HEK293 (cell line): ENCODE data around the gene MTPN.

ENCODE experiments used
- CTCF ChIP-seq: fragments of 450-650 bp; formaldehyde crosslinking; IDR thresholded peaks from 2 replicates; pipeline ENCODE4 v1.5.1; 2016; ENCODE audit warnings: missing biosample characterization, missing genetic modification characterization
- ELK4 ChIP-seq: IDR thresholded peaks from 2 replicates; pipeline ENCODE4 v1.6.1; 2011; ENCODE audit warnings: mild to moderate bottlenecking, low read depth, low read length, borderline replicate concordance
- GLI2 ChIP-seq: fragments of 450-650 bp; formaldehyde crosslinking; IDR thresholded peaks from 2 replicates; pipeline ENCODE4; 2017; ENCODE audit warnings: missing biosample characterization, missing genetic modification characterization, low read depth, borderline replicate concordance
- INSM2 ChIP-seq: fragments of 450-650 bp; formaldehyde crosslinking; IDR thresholded peaks from 2 replicates; pipeline ENCODE4 v1.5.1; 2016; ENCODE audit warnings: missing biosample characterization, missing genetic modification characterization
- KLF8 ChIP-seq: fragments of 450-650 bp; formaldehyde crosslinking; IDR thresholded peaks from 2 replicates; pipeline ENCODE4 v1.5.1; 2016; ENCODE audit warnings: missing biosample characterization, missing genetic modification characterization
- KLF9 ChIP-seq: fragments of 450-650 bp; formaldehyde crosslinking; IDR thresholded peaks from 2 replicates; pipeline ENCODE4 v1.5.1; 2016; ENCODE audit warnings: missing biosample characterization, missing genetic modification characterization, low read depth
- SP2 ChIP-seq: fragments of 450-650 bp; formaldehyde crosslinking; IDR thresholded peaks from 2 replicates; pipeline ENCODE4 v1.5.1; 2016; ENCODE audit warnings: missing biosample characterization, missing genetic modification characterization
- YY2 ChIP-seq: fragments of 450-650 bp; formaldehyde crosslinking; IDR thresholded peaks from 2 replicates; pipeline ENCODE4 v1.5.1; 2016; ENCODE audit warnings: missing biosample characterization, missing genetic modification characterization
- ZBTB20 ChIP-seq: fragments of 450-650 bp; formaldehyde crosslinking; IDR thresholded peaks from 2 replicates; pipeline ENCODE4 v1.5.1; 2016; ENCODE audit warnings: missing biosample characterization, missing genetic modification characterization
- ZBTB26 ChIP-seq: fragments of 450-650 bp; formaldehyde crosslinking; optimal IDR thresholded peaks from 2 replicates; pipeline ENCODE3; 2016; ENCODE audit warnings: missing biosample characterization, mild to moderate bottlenecking, missing genetic modification characterization
- ZEB2 ChIP-seq: fragments of 450-650 bp; formaldehyde crosslinking; IDR thresholded peaks from 2 replicates; pipeline ENCODE4 v1.5.1; 2016; ENCODE audit warnings: missing biosample characterization, missing genetic modification characterization
- ZNF112 ChIP-seq: fragments of 450-650 bp; formaldehyde crosslinking; IDR thresholded peaks from 2 replicates; pipeline ENCODE4 v1.5.0; 2017; ENCODE audit warnings: missing biosample characterization, missing genetic modification characterization
- ZNF155 ChIP-seq: fragments of 450-650 bp; formaldehyde crosslinking; IDR thresholded peaks from 2 replicates; pipeline ENCODE4 v1.5.1; 2016; ENCODE audit warnings: missing biosample characterization, missing genetic modification characterization
- ZNF175 ChIP-seq: fragments of 450-650 bp; formaldehyde crosslinking; IDR thresholded peaks from 2 replicates; pipeline ENCODE4 v1.5.1; 2016; ENCODE audit warnings: missing biosample characterization, missing genetic modification characterization
- ZNF37A ChIP-seq: fragments of 450-650 bp; IDR thresholded peaks from 2 replicates; pipeline ENCODE4 v1.5.1; 2018; ENCODE audit warnings: missing biosample characterization, missing genetic modification characterization
- ZNF404 ChIP-seq: fragments of 450-650 bp; formaldehyde crosslinking; IDR thresholded peaks from 2 replicates; pipeline ENCODE4 v1.5.1; 2017; ENCODE audit warnings: missing biosample characterization, missing genetic modification characterization
- ZNF423 ChIP-seq: fragments of 450-650 bp; formaldehyde crosslinking; IDR thresholded peaks from 2 replicates; pipeline ENCODE4 v1.5.1; 2016; ENCODE audit warnings: missing biosample characterization, missing genetic modification characterization
- ZNF426 ChIP-seq: fragments of 450-650 bp; formaldehyde crosslinking; IDR thresholded peaks from 2 replicates; pipeline ENCODE4 v1.5.1; 2017; ENCODE audit warnings: missing biosample characterization, missing genetic modification characterization, mild to moderate bottlenecking, inconsistent platforms, moderate library complexity
- ZNF473 ChIP-seq: fragments of 450-650 bp; formaldehyde crosslinking; IDR thresholded peaks from 2 replicates; pipeline ENCODE4 v1.5.1; 2017; ENCODE audit warnings: missing biosample characterization, missing genetic modification characterization
- ZNF677 ChIP-seq: fragments of 450-650 bp; IDR thresholded peaks from 2 replicates; pipeline ENCODE4 v1.5.0; 2018; ENCODE audit warnings: missing biosample characterization, mild to moderate bottlenecking, missing genetic modification characterization, moderate library complexity
- ZNF747 ChIP-seq: fragments of 450-650 bp; formaldehyde crosslinking; IDR thresholded peaks from 2 replicates; pipeline ENCODE4 v1.5.1; 2016; ENCODE audit warnings: missing biosample characterization, missing genetic modification characterization
- ZNF830 ChIP-seq: fragments of 450-650 bp; IDR thresholded peaks from 2 replicates; pipeline ENCODE4 v1.5.0; 2018; ENCODE audit warnings: missing biosample characterization, missing genetic modification characterization, low read depth, mild to moderate bottlenecking, moderate library complexity
- ZSCAN5A ChIP-seq: fragments of 450-650 bp; formaldehyde crosslinking; IDR thresholded peaks from 2 replicates; pipeline ENCODE4 v1.5.1; 2016; ENCODE audit warnings: missing biosample characterization, missing genetic modification characterization
- TF ChIP-seq, protein P1 (sequence below): fragments of 450-650 bp; formaldehyde crosslinking; IDR thresholded peaks from 2 replicates; pipeline ENCODE4 v1.5.1; 2016; ENCODE audit warnings: missing biosample characterization, missing genetic modification characterization, borderline replicate concordance

MTPN gene

GRCh38 chr7:135977007-135977741 lies at the start of gene MTPN (continued):
- TF ChIP-seq ZBTB26 (tag by site-specific recombination) (peak; percentile 21), ZNF677 (tag by site-specific recombination) (no peak), ZNF830 (tag by site-specific recombination) (no peak), ZNF175 (tag by site-specific recombination) (no peak), YY2 (tag by site-specific recombination) (no peak), ZBTB20 (no peak), KLF8 (tag by site-specific recombination) (peak; percentile 37; the same call in 1 of the 2 replicates), ZNF404 (tag by site-specific recombination) (no peak), SP2 (tag by site-specific recombination) (peak; percentile 94), KLF9 (tag by site-specific recombination) (peak; percentile 93), GLI2 (tag by site-specific recombination) (no peak), ZNF423 (tag by site-specific recombination) (no peak), ELK4 (peak; percentile 81; the same call in 1 of the 2 replicates), ZNF426 (tag by site-specific recombination) (no peak), ZSCAN5A (no peak), CTCF (tag by site-specific recombination) (no peak), ZNF37A (tag by site-specific recombination) (no peak), INSM2 (tag by site-specific recombination) (no peak), ZNF473 (no peak), ZNF155 (tag by site-specific recombination) (no peak), ZNF747 (tag by site-specific recombination) (no peak), ZNF112 (tag by site-specific recombination) (no peak), ZEB2 (tag by site-specific recombination) (0 out of 2 replicates have a peak, but pooled peaks have one; percentile 22)
- TF ChIP-seq, protein P1, sequence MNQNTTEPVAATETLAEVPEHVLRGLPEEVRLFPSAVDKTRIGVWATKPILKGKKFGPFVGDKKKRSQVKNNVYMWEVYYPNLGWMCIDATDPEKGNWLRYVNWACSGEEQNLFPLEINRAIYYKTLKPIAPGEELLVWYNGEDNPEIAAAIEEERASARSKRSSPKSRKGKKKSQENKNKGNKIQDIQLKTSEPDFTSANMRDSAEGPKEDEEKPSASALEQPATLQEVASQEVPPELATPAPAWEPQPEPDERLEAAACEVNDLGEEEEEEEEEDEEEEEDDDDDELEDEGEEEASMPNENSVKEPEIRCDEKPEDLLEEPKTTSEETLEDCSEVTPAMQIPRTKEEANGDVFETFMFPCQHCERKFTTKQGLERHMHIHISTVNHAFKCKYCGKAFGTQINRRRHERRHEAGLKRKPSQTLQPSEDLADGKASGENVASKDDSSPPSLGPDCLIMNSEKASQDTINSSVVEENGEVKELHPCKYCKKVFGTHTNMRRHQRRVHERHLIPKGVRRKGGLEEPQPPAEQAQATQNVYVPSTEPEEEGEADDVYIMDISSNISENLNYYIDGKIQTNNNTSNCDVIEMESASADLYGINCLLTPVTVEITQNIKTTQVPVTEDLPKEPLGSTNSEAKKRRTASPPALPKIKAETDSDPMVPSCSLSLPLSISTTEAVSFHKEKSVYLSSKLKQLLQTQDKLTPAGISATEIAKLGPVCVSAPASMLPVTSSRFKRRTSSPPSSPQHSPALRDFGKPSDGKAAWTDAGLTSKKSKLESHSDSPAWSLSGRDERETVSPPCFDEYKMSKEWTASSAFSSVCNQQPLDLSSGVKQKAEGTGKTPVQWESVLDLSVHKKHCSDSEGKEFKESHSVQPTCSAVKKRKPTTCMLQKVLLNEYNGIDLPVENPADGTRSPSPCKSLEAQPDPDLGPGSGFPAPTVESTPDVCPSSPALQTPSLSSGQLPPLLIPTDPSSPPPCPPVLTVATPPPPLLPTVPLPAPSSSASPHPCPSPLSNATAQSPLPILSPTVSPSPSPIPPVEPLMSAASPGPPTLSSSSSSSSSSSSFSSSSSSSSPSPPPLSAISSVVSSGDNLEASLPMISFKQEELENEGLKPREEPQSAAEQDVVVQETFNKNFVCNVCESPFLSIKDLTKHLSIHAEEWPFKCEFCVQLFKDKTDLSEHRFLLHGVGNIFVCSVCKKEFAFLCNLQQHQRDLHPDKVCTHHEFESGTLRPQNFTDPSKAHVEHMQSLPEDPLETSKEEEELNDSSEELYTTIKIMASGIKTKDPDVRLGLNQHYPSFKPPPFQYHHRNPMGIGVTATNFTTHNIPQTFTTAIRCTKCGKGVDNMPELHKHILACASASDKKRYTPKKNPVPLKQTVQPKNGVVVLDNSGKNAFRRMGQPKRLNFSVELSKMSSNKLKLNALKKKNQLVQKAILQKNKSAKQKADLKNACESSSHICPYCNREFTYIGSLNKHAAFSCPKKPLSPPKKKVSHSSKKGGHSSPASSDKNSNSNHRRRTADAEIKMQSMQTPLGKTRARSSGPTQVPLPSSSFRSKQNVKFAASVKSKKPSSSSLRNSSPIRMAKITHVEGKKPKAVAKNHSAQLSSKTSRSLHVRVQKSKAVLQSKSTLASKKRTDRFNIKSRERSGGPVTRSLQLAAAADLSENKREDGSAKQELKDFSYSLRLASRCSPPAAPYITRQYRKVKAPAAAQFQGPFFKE, result no peak
